ENCODE results near the gene RPS2. TPM values are rescaled to one million over a fixed set of nuclear protein-coding genes. Genes with fewer than 3 reads are reported as not detected.

RPS2 gene
- total and polyA plus RNA-seq, 2 donors (not counting 1 experiment from before 2014, with no cell fraction given), result 1,683 to 2,596 TPM

GRCh38 chr16:1976216-1976520 is 11.5 kb upstream of the RPS2 start:
- Histone ChIP-seq H3K79me2 (ENCODE audit: control insufficient read depth, insufficient read depth, low read length) (peaks cover 14% of the 10 kb centered on the region), H3K27ac (ENCODE audit: insufficient read depth, low read length) (no peak overlapping the region)
- no peak for DNase-seq (ENCODE audit: low read depth in 2 of 2)

DNA sequence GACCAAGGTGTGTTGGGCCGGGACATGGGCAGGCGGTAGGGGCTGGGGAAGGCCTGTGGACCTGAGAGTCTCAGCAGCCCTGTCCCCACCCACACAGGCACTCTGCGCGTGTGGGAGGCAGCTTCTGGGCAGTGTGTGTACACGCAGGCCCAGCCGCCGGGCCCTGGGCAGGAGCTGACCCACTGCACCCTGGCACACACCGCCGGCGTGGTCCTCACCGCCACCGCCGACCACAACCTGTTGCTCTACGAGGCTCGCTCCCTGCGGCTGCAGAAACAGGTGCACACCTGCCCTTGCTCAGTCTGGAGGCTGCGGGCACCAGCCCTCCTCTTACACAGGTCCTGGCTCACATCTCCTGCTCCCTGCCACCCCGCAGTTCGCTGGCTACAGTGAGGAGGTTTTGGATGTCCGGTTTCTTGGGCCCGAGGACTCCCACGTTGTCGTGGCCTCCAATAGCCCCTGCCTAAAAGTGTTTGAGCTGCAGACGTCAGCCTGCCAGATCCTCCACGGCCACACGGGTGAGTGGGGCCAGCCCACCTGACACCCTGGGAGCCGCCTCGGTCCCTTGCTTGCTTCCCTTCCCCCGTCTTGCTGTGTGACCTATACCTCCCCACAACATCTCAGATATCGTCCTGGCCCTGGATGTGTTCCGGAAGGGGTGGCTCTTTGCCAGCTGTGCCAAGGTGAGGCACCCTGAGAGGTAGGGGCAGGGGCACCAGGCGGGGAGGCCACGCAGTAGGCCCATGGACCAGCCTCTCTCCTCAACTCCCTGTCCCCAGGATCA is 11.0 kb upstream of the RPS2 start:
- TF ChIP-seq, protein P1, sequence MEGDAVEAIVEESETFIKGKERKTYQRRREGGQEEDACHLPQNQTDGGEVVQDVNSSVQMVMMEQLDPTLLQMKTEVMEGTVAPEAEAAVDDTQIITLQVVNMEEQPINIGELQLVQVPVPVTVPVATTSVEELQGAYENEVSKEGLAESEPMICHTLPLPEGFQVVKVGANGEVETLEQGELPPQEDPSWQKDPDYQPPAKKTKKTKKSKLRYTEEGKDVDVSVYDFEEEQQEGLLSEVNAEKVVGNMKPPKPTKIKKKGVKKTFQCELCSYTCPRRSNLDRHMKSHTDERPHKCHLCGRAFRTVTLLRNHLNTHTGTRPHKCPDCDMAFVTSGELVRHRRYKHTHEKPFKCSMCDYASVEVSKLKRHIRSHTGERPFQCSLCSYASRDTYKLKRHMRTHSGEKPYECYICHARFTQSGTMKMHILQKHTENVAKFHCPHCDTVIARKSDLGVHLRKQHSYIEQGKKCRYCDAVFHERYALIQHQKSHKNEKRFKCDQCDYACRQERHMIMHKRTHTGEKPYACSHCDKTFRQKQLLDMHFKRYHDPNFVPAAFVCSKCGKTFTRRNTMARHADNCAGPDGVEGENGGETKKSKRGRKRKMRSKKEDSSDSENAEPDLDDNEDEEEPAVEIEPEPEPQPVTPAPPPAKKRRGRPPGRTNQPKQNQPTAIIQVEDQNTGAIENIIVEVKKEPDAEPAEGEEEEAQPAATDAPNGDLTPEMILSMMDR (conservative IDR thresholded peaks at IDR 0.05 in 1 of 2, IDR thresholded peaks at IDR 0.05 in 1 of 2; ENCODE audit: low read depth in 1 of 2, low read length in 2 of 2), result no peak
- TF ChIP-seq EZH2 (IDR thresholded peaks at IDR 0.05; ENCODE audit: low read length, missing control alignments), result no peak
- no peak overlapping the region for H3K4me3 ChIP-seq (replicated peaks in 1 of 4; ENCODE audit: control extremely low read depth in 1 of 4, insufficient read depth in 1 of 4, low read depth in 3 of 4, low read length in 4 of 4)
- H3K27ac ChIP-seq (ENCODE audit: insufficient read depth, low read length), result no peak overlapping the region
- no peak overlapping the region for H2AFZ ChIP-seq (ENCODE audit: low read length)
- no peaks in the 10 kb centered on the region for H4K20me1 ChIP-seq (ENCODE audit: control insufficient read depth, extremely low read depth, insufficient read depth, low read length)
- H3K79me2 ChIP-seq (ENCODE audit: control insufficient read depth, insufficient read depth, low read length), result peaks cover 16% of the 10 kb centered on the region
- H3K9me3 ChIP-seq (ENCODE audit: control insufficient read depth, insufficient read depth, low read depth, low read length), result no peaks in the 10 kb centered on the region
- H3K27me3 ChIP-seq (ENCODE audit: control insufficient read depth, insufficient read depth, low read length), result peaks cover 7% of the 10 kb centered on the region
- no peak overlapping the region for H3K4me2 ChIP-seq (ENCODE audit: extremely low read depth, insufficient read depth, low read length)
- H3K36me3 ChIP-seq (ENCODE audit: control insufficient read depth, insufficient read depth, low read length), result peaks cover 37% of the 10 kb centered on the region
- no peaks in the 10 kb centered on the region for H3K4me1 ChIP-seq (ENCODE audit: control insufficient read depth, extremely low read depth, insufficient read depth, low read length)
- no peak overlapping the region for H3K9ac ChIP-seq (ENCODE audit: insufficient read depth, low read length)
- no peak for DNase-seq (ENCODE audit: low read depth in 2 of 2)

More at GRCh38 chr16:1976216-1976520, 11.5 kb upstream of the RPS2 start:
- TF ChIP-seq EZH2 (IDR thresholded peaks at IDR 0.05; ENCODE audit: low read length, missing control alignments), result no peak
- TF ChIP-seq, protein P1 (conservative IDR thresholded peaks at IDR 0.05 in 1 of 2, IDR thresholded peaks at IDR 0.05 in 1 of 2; ENCODE audit: low read depth in 1 of 2, low read length in 2 of 2), result no peak
- Histone ChIP-seq H3K36me3 (ENCODE audit: control insufficient read depth, insufficient read depth, low read length) (peaks cover 37% of the 10 kb centered on the region), H3K4me3 (replicated peaks in 1 of 4; ENCODE audit: control extremely low read depth in 1 of 4, insufficient read depth in 1 of 4, low read depth in 3 of 4, low read length in 4 of 4) (no peak overlapping the region), H3K9me3 (ENCODE audit: control insufficient read depth, insufficient read depth, low read depth, low read length) (no peaks in the 10 kb centered on the region), H3K4me2 (ENCODE audit: extremely low read depth, insufficient read depth, low read length) (no peak overlapping the region), H3K4me1 (ENCODE audit: control insufficient read depth, extremely low read depth, insufficient read depth, low read length) (no peaks in the 10 kb centered on the region), H2AFZ (ENCODE audit: low read length) (no peak overlapping the region), H3K27me3 (ENCODE audit: control insufficient read depth, insufficient read depth, low read length) (peaks cover 12% of the 10 kb centered on the region), H4K20me1 (ENCODE audit: control insufficient read depth, extremely low read depth, insufficient read depth, low read length) (no peaks in the 10 kb centered on the region), H3K9ac (ENCODE audit: insufficient read depth, low read length) (no peak overlapping the region)

DNA sequence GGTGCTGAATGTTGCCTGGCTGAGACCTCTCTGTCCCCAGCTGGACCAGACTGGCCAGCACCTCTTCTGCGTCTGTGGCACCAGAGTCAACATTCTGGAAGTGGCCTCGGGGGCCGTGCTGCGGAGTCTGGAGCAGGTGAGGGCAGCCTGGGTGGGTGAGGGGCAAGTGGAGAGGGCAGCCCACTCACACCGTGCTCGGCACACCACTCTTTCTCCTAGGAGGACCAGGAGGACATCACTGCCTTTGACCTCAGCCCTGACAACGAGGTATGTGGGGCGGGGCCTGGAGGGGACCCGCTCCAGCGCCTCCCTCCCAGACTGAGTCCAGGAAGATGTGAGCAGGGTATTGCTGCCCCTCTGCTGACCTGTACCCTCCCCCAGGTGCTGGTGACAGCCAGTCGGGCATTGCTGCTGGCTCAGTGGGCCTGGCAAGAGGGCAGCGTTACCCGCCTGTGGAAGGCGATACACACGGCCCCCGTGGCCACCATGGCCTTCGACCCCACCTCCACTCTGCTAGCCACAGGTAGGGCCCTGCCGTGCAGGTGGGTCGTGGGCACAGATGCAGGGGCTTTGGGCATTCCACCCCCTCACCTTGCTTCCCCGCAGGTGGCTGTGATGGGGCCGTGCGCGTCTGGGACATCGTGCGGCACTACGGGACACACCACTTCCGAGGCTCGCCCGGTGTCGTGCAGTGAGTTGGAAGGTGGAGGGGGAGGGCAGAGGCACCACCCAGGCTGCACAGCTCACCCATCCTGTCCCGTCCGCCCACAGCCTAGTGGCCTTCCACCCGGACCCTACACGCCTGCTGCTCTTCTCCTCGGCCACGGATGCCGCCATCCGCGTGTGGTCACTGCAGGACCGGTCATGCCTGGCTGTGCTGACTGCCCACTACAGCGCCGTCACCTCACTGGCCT is 9.8 kb upstream of the RPS2 start:
- no peak for TF ChIP-seq EZH2 (IDR thresholded peaks at IDR 0.05; ENCODE audit: low read length, missing control alignments)
- TF ChIP-seq, protein P1 (conservative IDR thresholded peaks at IDR 0.05 in 1 of 2, IDR thresholded peaks at IDR 0.05 in 1 of 2; ENCODE audit: low read depth in 1 of 2, low read length in 2 of 2), result no peak
- Histone ChIP-seq H2AFZ (ENCODE audit: low read length) (no peak overlapping the region), H3K27ac (ENCODE audit: insufficient read depth, low read length) (no peak overlapping the region), H3K4me3 (replicated peaks in 1 of 4; ENCODE audit: control extremely low read depth in 1 of 4, insufficient read depth in 1 of 4, low read depth in 3 of 4, low read length in 4 of 4) (no peak overlapping the region), H3K4me2 (ENCODE audit: extremely low read depth, insufficient read depth, low read length) (no peak overlapping the region), H3K36me3 (ENCODE audit: control insufficient read depth, insufficient read depth, low read length) (peaks cover 37% of the 10 kb centered on the region), H3K4me1 (ENCODE audit: control insufficient read depth, extremely low read depth, insufficient read depth, low read length) (no peaks in the 10 kb centered on the region), H3K79me2 (ENCODE audit: control insufficient read depth, insufficient read depth, low read length) (peaks cover 16% of the 10 kb centered on the region), H3K27me3 (ENCODE audit: control insufficient read depth, insufficient read depth, low read length) (no peaks in the 10 kb centered on the region), H3K9me3 (ENCODE audit: control insufficient read depth, insufficient read depth, low read depth, low read length) (no peaks in the 10 kb centered on the region), H3K9ac (ENCODE audit: insufficient read depth, low read length) (no peak overlapping the region), H4K20me1 (ENCODE audit: control insufficient read depth, extremely low read depth, insufficient read depth, low read length) (no peaks in the 10 kb centered on the region)
- no peak for DNase-seq (ENCODE audit: low read depth in 2 of 2)

All from fibroblast of lung (primary cell).